GM21576 (cell line): Measurements from ENCODE around the gene ZFC3H1.
A peak's percentile ranks its signal among the peaks of the same experiment; 100 is the strongest.

Source experiments
- ATAC-seq: cut with Tn5 transposase; IDR thresholded peaks from one replicate; pipeline ENCODE4 v1.9.1; 2021; ENCODE audit warnings: mild to moderate bottlenecking, moderate library complexity; ENCODE audit not compliant: unreplicated experiment

The ZFC3H1 gene

GRCh38 chr12:71638499-71638898 lies 25.1 kb downstream of the ZFC3H1 start:
- no peak for ATAC-seq

GRCh38 chr12:71636704-71637115 lies 26.9 kb downstream of the ZFC3H1 start:
- ATAC-seq, result no peak

GRCh38 chr12:71627438-71628002 lies 36.1 kb downstream of the ZFC3H1 start:
- ATAC-seq, result no peak

- no peak for ATAC-seq
Measured at GRCh38 chr12:71626768-71627167, 36.9 kb downstream of the ZFC3H1 start.

- peak; percentile 79 for ATAC-seq
Measured at GRCh38 chr12:71626098-71626497, 37.5 kb downstream of the ZFC3H1 start.

GRCh38 chr12:71625476-71625875 lies 38.2 kb downstream of the ZFC3H1 start:
- ATAC-seq, result no peak

- ATAC-seq, result no peak
Measured at GRCh38 chr12:71621938-71622337, 41.7 kb downstream of the ZFC3H1 start.

- no peak for ATAC-seq
Measured at GRCh38 chr12:71610031-71610795, 53.4 kb downstream of the ZFC3H1 start.

- no peak for ATAC-seq
Measured at GRCh38 chr12:71607494-71608330, 55.9 kb downstream of the ZFC3H1 start.

GRCh38 chr12:71605039-71605438 lies 58.6 kb downstream of the ZFC3H1 start:
- ATAC-seq, result no peak

- ATAC-seq, result no peak
Measured at GRCh38 chr12:71602761-71603577, 60.7 kb downstream of the ZFC3H1 start.

- ATAC-seq, result no peak
Measured at GRCh38 chr12:71601546-71601945, 62.1 kb downstream of the ZFC3H1 start.

- no peak for ATAC-seq
Measured at GRCh38 chr12:71599210-71599609, 64.4 kb downstream of the ZFC3H1 start.

GRCh38 chr12:71594214-71594948 lies 69.3 kb downstream of the ZFC3H1 start:
- no peak for ATAC-seq

- no peak for ATAC-seq
Measured at GRCh38 chr12:71592841-71593240, 70.8 kb downstream of the ZFC3H1 start.

- ATAC-seq, result no peak
Measured at GRCh38 chr12:71591601-71592000, 72.0 kb downstream of the ZFC3H1 start.

- ATAC-seq, result no peak
Measured at GRCh38 chr12:71589478-71589881, 74.2 kb downstream of the ZFC3H1 start.

GRCh38 chr12:71587012-71587411 lies 76.6 kb downstream of the ZFC3H1 start:
- no peak for ATAC-seq

GRCh38 chr12:71585218-71585617 lies 78.4 kb downstream of the ZFC3H1 start:
- no peak for ATAC-seq

GRCh38 chr12:71584356-71584755 lies 79.3 kb downstream of the ZFC3H1 start:
- no peak for ATAC-seq
